HEK293 (cell line): ENCODE data around the gene TIAL1.

Experiments used
- CTCF ChIA-PET: fragments of 350-600 bp; formaldehyde crosslinking; extraction: SDS; loops from one replicate; lab custom pipeline; 2021; ENCODE audit warnings: antibody characterized with exemption; lab: Yijun Ruan, JAX
- POLR2A ChIA-PET: fragments of 300-600 bp; formaldehyde crosslinking; extraction: SDS; loops from one replicate; lab custom pipeline; 2020; ENCODE audit warnings: antibody characterized with exemption, inconsistent platforms; lab: Yijun Ruan, JAX
- H3K27ac ChIP-seq: fragments of 200-500 bp; sonication (Bioruptor generic); 2 replicates; pipeline ENCODE4 v1.5.1; 2014; ENCODE audit warnings: low read depth, low read length, control low read depth, inconsistent platforms; ENCODE audit errors: extremely low read depth
- H3K36me3 ChIP-seq, 2 experiments: fragments of 200-500 bp in 1 of 2; sonication (Bioruptor generic) in 1 of 2; 1 replicate in 1 of 2; 2 replicates in 1 of 2; pipeline ENCODE4 v1.5.1; 2014 to 2017; ENCODE audit warnings: inconsistent platforms in 2 of 2, low read length in 2 of 2; ENCODE audit not compliant: control insufficient read depth in 2 of 2, insufficient read depth in 1 of 2
- H3K4me1 ChIP-seq: fragments of 200-500 bp; sonication (Bioruptor generic); 2 replicates; pipeline ENCODE4 v1.5.1; 2014; ENCODE audit warnings: mild to moderate bottlenecking, low read length, inconsistent platforms; ENCODE audit not compliant: control insufficient read depth, insufficient read depth
- H3K4me3 ChIP-seq: 2 replicates; pipeline ENCODE4 v1.5.1; 2011; ENCODE audit warnings: low read depth, mild to moderate bottlenecking, control low read depth, low read length, moderate library complexity
- H3K9me3 ChIP-seq: fragments of 200-500 bp; sonication (Bioruptor generic); 2 replicates; pipeline ENCODE4 v1.5.1; 2014; ENCODE audit warnings: low read depth, low read length, inconsistent platforms; ENCODE audit not compliant: control insufficient read depth, insufficient read depth
- ATF2 ChIP-seq: fragments of 450-650 bp; formaldehyde crosslinking; IDR thresholded peaks from 2 replicates; pipeline ENCODE4 v1.5.1; 2016; ENCODE audit warnings: missing biosample characterization, missing genetic modification characterization, low read depth
- HIC1 ChIP-seq: fragments of 450-650 bp; formaldehyde crosslinking; IDR thresholded peaks from 2 replicates; pipeline ENCODE4 v1.5.1; 2016; ENCODE audit warnings: missing biosample characterization, missing genetic modification characterization
- KLF9 ChIP-seq: fragments of 450-650 bp; formaldehyde crosslinking; IDR thresholded peaks from 2 replicates; pipeline ENCODE4 v1.5.1; 2016; ENCODE audit warnings: missing biosample characterization, missing genetic modification characterization, low read depth
- ZBTB49 ChIP-seq: fragments of 450-650 bp; formaldehyde crosslinking; IDR thresholded peaks from 2 replicates; pipeline ENCODE4 v1.5.1; 2016; ENCODE audit warnings: missing biosample characterization, missing genetic modification characterization, low read depth
- ZEB2 ChIP-seq: fragments of 450-650 bp; formaldehyde crosslinking; IDR thresholded peaks from 2 replicates; pipeline ENCODE4 v1.5.1; 2016; ENCODE audit warnings: missing biosample characterization, missing genetic modification characterization
- ZIC2 ChIP-seq: fragments of 450-650 bp; formaldehyde crosslinking; IDR thresholded peaks from 2 replicates; pipeline ENCODE4 v1.5.1; 2016; ENCODE audit warnings: missing biosample characterization, missing genetic modification characterization
- ZNF335 ChIP-seq: fragments of 450-650 bp; formaldehyde crosslinking; conservative IDR thresholded peaks from 2 replicates; pipeline ENCODE4 v1.5.1; 2016; ENCODE audit warnings: missing biosample characterization, missing genetic modification characterization
- ZNF501 ChIP-seq: fragments of 450-650 bp; formaldehyde crosslinking; IDR thresholded peaks from 2 replicates; pipeline ENCODE4 v1.5.1; 2016; ENCODE audit warnings: missing biosample characterization, missing genetic modification characterization
- ZNF629 ChIP-seq: fragments of 450-650 bp; formaldehyde crosslinking; IDR thresholded peaks from 2 replicates; pipeline ENCODE4 v1.5.1; 2017; ENCODE audit warnings: missing biosample characterization, missing genetic modification characterization
- ZNF639 ChIP-seq: fragments of 450-650 bp; formaldehyde crosslinking; IDR thresholded peaks from 2 replicates; pipeline ENCODE4 v1.5.1; 2016; ENCODE audit warnings: missing biosample characterization, missing genetic modification characterization
- ZNF707 ChIP-seq: fragments of 450-650 bp; formaldehyde crosslinking; IDR thresholded peaks from 2 replicates; pipeline ENCODE4 v1.5.1; 2016; ENCODE audit warnings: missing biosample characterization, missing genetic modification characterization
- ZNF785 ChIP-seq: fragments of 450-650 bp; formaldehyde crosslinking; IDR thresholded peaks from 2 replicates; pipeline ENCODE4 v1.5.1; 2016; ENCODE audit warnings: missing biosample characterization, missing genetic modification characterization
- ZSCAN18 ChIP-seq: fragments of 450-650 bp; formaldehyde crosslinking; IDR thresholded peaks from 2 replicates; pipeline ENCODE4 v1.5.1; 2016; ENCODE audit warnings: missing biosample characterization, missing genetic modification characterization
- TF ChIP-seq, protein P1 (sequence below): fragments of 450-650 bp; formaldehyde crosslinking; IDR thresholded peaks from 2 replicates; pipeline ENCODE4 v1.5.1; 2016; ENCODE audit warnings: missing biosample characterization, missing genetic modification characterization
- TF ChIP-seq, protein P2 (sequence below): fragments of 450-650 bp; formaldehyde crosslinking; IDR thresholded peaks from 2 replicates; pipeline ENCODE4 v1.5.1; 2016; ENCODE audit warnings: missing biosample characterization, missing genetic modification characterization
- TF ChIP-seq, protein P3 (sequence below): fragments of 450-650 bp; formaldehyde crosslinking; IDR thresholded peaks from 2 replicates; pipeline ENCODE4 v1.5.1; 2016; ENCODE audit warnings: missing biosample characterization, missing genetic modification characterization
- TF ChIP-seq, protein P4 (sequence below): fragments of 450-650 bp; formaldehyde crosslinking; optimal IDR thresholded peaks from 2 replicates; pipeline ENCODE3; 2016; ENCODE audit warnings: missing biosample characterization, mild to moderate bottlenecking, missing genetic modification characterization
- TF ChIP-seq, protein P5 (sequence below): fragments of 450-650 bp; formaldehyde crosslinking; IDR thresholded peaks from 2 replicates; pipeline ENCODE4 v1.5.1; 2016; ENCODE audit warnings: missing biosample characterization, missing genetic modification characterization

TIAL1 gene

DNA sequence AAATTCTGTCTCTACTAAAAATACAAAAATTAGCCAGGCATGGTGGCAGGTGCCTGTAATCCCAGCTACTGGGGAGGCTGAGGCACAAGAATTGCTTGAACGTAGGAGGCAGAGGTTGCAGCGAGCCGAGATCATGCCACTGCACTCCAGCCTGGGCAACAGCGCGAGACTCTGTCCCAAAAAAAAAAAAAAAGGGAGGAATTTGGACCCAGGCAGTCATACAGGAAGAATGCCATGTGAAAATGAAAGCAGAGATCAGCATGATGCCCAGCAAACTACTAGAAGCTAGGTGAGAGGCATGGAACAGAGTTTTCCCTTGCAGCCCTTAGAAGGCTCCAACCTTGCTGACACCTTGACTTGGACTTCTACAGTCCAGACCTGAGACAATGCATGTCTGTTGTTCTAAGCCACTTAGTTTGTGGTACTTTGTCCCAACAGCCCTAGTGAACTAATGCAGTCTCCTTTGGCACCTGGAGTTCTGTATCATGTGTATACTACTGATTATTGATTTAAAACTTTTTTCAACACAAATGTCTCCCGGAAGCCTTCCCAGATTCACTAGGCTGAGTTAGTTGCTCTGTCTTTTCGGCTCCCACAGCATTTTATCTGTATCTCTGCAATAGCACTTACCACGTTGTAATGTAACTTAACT, 44.2 kb upstream of the TIAL1 start (continued):
- TF ChIP-seq ZBTB49 (tag by site-specific recombination) (no peak), ZNF785 (no peak)
- TF ChIP-seq, protein P1, sequence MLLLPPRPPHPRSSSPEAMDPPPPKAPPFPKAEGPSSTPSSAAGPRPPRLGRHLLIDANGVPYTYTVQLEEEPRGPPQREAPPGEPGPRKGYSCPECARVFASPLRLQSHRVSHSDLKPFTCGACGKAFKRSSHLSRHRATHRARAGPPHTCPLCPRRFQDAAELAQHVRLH (tag by site-specific recombination) = no peak

DNA sequence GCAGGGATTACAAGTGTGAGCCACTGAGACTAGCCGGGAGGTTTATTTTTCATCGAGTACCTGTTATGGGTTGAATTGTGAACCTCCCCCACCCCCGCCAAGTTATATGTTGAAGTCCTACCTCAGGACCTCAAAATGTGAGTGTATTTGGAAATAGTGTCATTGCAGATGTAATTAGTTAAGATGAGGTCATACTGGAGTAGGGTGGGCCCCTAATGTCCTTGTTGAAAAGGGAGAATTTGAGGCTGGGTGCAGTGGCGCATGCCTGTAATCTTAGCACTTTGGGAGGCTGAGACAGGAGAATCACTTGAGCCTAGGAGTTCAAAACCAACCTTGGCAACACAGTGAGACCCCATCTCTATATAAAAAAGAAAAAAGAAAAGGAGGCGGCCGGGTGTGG, 43.6 kb upstream of the TIAL1 start:
- Histone ChIP-seq H3K9me3 (no peaks in the 10 kb centered on the region), H3K4me1 (no peaks in the 10 kb centered on the region), H3K36me3 (no peaks in the 10 kb centered on the region), H3K4me3 (no peak overlapping the region), H3K27ac (no peak overlapping the region)
- ChIA-PET CTCF (no interaction called here), POLR2A (no interaction called here)
- TF ChIP-seq, protein P2, sequence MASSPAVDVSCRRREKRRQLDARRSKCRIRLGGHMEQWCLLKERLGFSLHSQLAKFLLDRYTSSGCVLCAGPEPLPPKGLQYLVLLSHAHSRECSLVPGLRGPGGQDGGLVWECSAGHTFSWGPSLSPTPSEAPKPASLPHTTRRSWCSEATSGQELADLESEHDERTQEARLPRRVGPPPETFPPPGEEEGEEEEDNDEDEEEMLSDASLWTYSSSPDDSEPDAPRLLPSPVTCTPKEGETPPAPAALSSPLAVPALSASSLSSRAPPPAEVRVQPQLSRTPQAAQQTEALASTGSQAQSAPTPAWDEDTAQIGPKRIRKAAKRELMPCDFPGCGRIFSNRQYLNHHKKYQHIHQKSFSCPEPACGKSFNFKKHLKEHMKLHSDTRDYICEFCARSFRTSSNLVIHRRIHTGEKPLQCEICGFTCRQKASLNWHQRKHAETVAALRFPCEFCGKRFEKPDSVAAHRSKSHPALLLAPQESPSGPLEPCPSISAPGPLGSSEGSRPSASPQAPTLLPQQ (tag by site-specific recombination) = peak; percentile 92
- TF ChIP-seq ZNF501 (tag by site-specific recombination) (no peak), ZNF707 (tag by site-specific recombination) (no peak), ZNF629 (tag by site-specific recombination) (peak; percentile 44; the same call in 1 of the 2 replicates), HIC1 (no peak), KLF9 (tag by site-specific recombination) (no peak), ZNF639 (tag by site-specific recombination) (no peak), ZSCAN18 (no peak), ZIC2 (no peak), ATF2 (tag by site-specific recombination) (peak; percentile 61; the same call in 1 of the 2 replicates), ZEB2 (tag by site-specific recombination) (0 out of 2 replicates have a peak, but pooled peaks have one; percentile 14), ZNF335 (tag by site-specific recombination) (peak; percentile 16; the same call in 1 of the 2 replicates)
- TF ChIP-seq, protein P3, sequence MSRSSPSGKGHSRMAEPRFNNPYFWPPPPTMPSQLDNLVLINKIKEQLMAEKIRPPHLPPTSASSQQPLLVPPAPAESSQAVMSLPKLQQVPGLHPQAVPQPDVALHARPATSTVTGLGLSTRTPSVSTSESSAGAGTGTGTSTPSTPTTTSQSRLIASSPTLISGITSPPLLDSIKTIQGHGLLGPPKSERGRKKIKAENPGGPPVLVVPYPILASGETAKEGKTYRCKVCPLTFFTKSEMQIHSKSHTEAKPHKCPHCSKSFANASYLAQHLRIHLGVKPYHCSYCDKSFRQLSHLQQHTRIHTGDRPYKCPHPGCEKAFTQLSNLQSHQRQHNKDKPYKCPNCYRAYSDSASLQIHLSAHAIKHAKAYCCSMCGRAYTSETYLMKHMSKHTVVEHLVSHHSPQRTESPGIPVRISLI (tag by site-specific recombination) = no peak
- TF ChIP-seq, protein P4, sequence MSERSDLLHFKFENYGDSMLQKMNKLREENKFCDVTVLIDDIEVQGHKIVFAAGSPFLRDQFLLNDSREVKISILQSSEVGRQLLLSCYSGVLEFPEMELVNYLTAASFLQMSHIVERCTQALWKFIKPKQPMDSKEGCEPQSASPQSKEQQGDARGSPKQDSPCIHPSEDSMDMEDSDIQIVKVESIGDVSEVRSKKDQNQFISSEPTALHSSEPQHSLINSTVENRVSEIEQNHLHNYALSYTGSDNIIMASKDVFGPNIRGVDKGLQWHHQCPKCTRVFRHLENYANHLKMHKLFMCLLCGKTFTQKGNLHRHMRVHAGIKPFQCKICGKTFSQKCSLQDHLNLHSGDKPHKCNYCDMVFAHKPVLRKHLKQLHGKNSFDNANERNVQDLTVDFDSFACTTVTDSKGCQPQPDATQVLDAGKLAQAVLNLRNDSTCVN = no peak
- TF ChIP-seq, protein P5, sequence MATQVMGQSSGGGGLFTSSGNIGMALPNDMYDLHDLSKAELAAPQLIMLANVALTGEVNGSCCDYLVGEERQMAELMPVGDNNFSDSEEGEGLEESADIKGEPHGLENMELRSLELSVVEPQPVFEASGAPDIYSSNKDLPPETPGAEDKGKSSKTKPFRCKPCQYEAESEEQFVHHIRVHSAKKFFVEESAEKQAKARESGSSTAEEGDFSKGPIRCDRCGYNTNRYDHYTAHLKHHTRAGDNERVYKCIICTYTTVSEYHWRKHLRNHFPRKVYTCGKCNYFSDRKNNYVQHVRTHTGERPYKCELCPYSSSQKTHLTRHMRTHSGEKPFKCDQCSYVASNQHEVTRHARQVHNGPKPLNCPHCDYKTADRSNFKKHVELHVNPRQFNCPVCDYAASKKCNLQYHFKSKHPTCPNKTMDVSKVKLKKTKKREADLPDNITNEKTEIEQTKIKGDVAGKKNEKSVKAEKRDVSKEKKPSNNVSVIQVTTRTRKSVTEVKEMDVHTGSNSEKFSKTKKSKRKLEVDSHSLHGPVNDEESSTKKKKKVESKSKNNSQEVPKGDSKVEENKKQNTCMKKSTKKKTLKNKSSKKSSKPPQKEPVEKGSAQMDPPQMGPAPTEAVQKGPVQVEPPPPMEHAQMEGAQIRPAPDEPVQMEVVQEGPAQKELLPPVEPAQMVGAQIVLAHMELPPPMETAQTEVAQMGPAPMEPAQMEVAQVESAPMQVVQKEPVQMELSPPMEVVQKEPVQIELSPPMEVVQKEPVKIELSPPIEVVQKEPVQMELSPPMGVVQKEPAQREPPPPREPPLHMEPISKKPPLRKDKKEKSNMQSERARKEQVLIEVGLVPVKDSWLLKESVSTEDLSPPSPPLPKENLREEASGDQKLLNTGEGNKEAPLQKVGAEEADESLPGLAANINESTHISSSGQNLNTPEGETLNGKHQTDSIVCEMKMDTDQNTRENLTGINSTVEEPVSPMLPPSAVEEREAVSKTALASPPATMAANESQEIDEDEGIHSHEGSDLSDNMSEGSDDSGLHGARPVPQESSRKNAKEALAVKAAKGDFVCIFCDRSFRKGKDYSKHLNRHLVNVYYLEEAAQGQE (tag by site-specific recombination) = no peak
